ENCODE data around the gene GALNT2.

GRCh38 chr1:230278871-230279582 lies 212.0 kb downstream of the GALNT2 start:
- no peak for TF ChIP-seq CTCF (IDR thresholded peaks at IDR 0.05)
- no peak for TF ChIP-seq POLR2AphosphoS5 (IDR thresholded peaks at IDR 0.05)
